HEK293 (cell line): Measurements from ENCODE around the gene ST7.

Experiments used
- CTCF ChIA-PET: fragments of 350-600 bp; formaldehyde crosslinking; extraction: SDS; loops from one replicate; lab custom pipeline; 2021; ENCODE audit warnings: antibody characterized with exemption; lab: Yijun Ruan, JAX
- POLR2A ChIA-PET: fragments of 300-600 bp; formaldehyde crosslinking; extraction: SDS; loops from one replicate; lab custom pipeline; 2020; ENCODE audit warnings: antibody characterized with exemption, inconsistent platforms; lab: Yijun Ruan, JAX
- H3K27ac ChIP-seq: fragments of 200-500 bp; sonication (Bioruptor generic); 2 replicates; pipeline ENCODE4 v1.5.1; 2014; ENCODE audit warnings: low read depth, low read length, control low read depth, inconsistent platforms; ENCODE audit errors: extremely low read depth
- H3K36me3 ChIP-seq, 2 experiments: fragments of 200-500 bp in 1 of 2; sonication (Bioruptor generic) in 1 of 2; 1 replicate in 1 of 2; 2 replicates in 1 of 2; pipeline ENCODE4 v1.5.1; 2014 to 2017; ENCODE audit warnings: inconsistent platforms in 2 of 2, low read length in 2 of 2; ENCODE audit not compliant: control insufficient read depth in 2 of 2, insufficient read depth in 1 of 2
- H3K4me1 ChIP-seq: fragments of 200-500 bp; sonication (Bioruptor generic); 2 replicates; pipeline ENCODE4 v1.5.1; 2014; ENCODE audit warnings: mild to moderate bottlenecking, low read length, inconsistent platforms; ENCODE audit not compliant: control insufficient read depth, insufficient read depth
- H3K4me3 ChIP-seq: 2 replicates; pipeline ENCODE4 v1.5.1; 2011; ENCODE audit warnings: low read depth, mild to moderate bottlenecking, control low read depth, low read length, moderate library complexity
- H3K9me3 ChIP-seq: fragments of 200-500 bp; sonication (Bioruptor generic); 2 replicates; pipeline ENCODE4 v1.5.1; 2014; ENCODE audit warnings: low read depth, low read length, inconsistent platforms; ENCODE audit not compliant: control insufficient read depth, insufficient read depth
- BCL11B ChIP-seq: fragments of 450-650 bp; formaldehyde crosslinking; IDR thresholded peaks from 2 replicates; pipeline ENCODE4 v1.5.1; 2016; ENCODE audit warnings: low read depth, missing biosample characterization, missing genetic modification characterization
- HOXD13 ChIP-seq: sonication (generic); formaldehyde crosslinking; IDR thresholded peaks from 2 replicates; pipeline ENCODE4 v1.8.0; 2022; ENCODE audit warnings: missing genetic modification reagents, borderline replicate concordance
- KLF16 ChIP-seq: fragments of 450-650 bp; formaldehyde crosslinking; IDR thresholded peaks from 2 replicates; pipeline ENCODE4 v1.5.1; 2017; ENCODE audit warnings: missing biosample characterization, missing genetic modification characterization
- MZF1 ChIP-seq: fragments of 450-650 bp; formaldehyde crosslinking; IDR thresholded peaks from 2 replicates; pipeline ENCODE4 v1.5.1; 2017; ENCODE audit warnings: missing biosample characterization, missing genetic modification characterization, borderline replicate concordance
- ZNF121 ChIP-seq: fragments of 450-650 bp; formaldehyde crosslinking; IDR thresholded peaks from 2 replicates; pipeline ENCODE4 v1.5.1; 2016; ENCODE audit warnings: missing biosample characterization, missing genetic modification characterization
- ZNF16 ChIP-seq: fragments of 450-650 bp; formaldehyde crosslinking; IDR thresholded peaks from 2 replicates; pipeline ENCODE4 v1.5.1; 2016; ENCODE audit warnings: low read depth, missing biosample characterization, missing genetic modification characterization
- ZNF18 ChIP-seq: fragments of 450-650 bp; formaldehyde crosslinking; IDR thresholded peaks from 2 replicates; pipeline ENCODE4 v1.5.1; 2016; ENCODE audit warnings: missing biosample characterization, missing genetic modification characterization
- ZNF214 ChIP-seq: fragments of 450-650 bp; formaldehyde crosslinking; IDR thresholded peaks from 2 replicates; pipeline ENCODE4 v1.5.1; 2017; ENCODE audit warnings: missing biosample characterization, mild to moderate bottlenecking, missing genetic modification characterization, borderline replicate concordance
- ZNF280D ChIP-seq: fragments of 450-650 bp; formaldehyde crosslinking; IDR thresholded peaks from 2 replicates; pipeline ENCODE4 v1.5.1; 2016; ENCODE audit warnings: missing biosample characterization, missing genetic modification characterization
- ZNF501 ChIP-seq: fragments of 450-650 bp; formaldehyde crosslinking; IDR thresholded peaks from 2 replicates; pipeline ENCODE4 v1.5.1; 2016; ENCODE audit warnings: missing biosample characterization, missing genetic modification characterization
- ZNF555 ChIP-seq: fragments of 450-650 bp; formaldehyde crosslinking; conservative IDR thresholded peaks from 2 replicates; pipeline ENCODE4 v1.5.1; 2017; ENCODE audit warnings: missing biosample characterization, mild to moderate bottlenecking, missing genetic modification characterization, inconsistent platforms
- ZNF560 ChIP-seq: fragments of 450-650 bp; formaldehyde crosslinking; IDR thresholded peaks from 2 replicates; pipeline ENCODE4 v1.5.1; 2017; ENCODE audit warnings: missing biosample characterization, missing genetic modification characterization, borderline replicate concordance
- ZNF623 ChIP-seq: fragments of 450-650 bp; formaldehyde crosslinking; IDR thresholded peaks from 2 replicates; pipeline ENCODE4 v1.5.1; 2016; ENCODE audit warnings: missing biosample characterization, missing genetic modification characterization
- ZNF670 ChIP-seq: fragments of 450-650 bp; formaldehyde crosslinking; IDR thresholded peaks from 2 replicates; pipeline ENCODE4 v1.5.1; 2016; ENCODE audit warnings: missing biosample characterization, missing genetic modification characterization, low read depth
- ZNF768 ChIP-seq: fragments of 450-650 bp; formaldehyde crosslinking; IDR thresholded peaks from 2 replicates; pipeline ENCODE4 v1.5.1; 2018; ENCODE audit warnings: missing biosample characterization, mild to moderate bottlenecking, missing genetic modification characterization
- ZNF785 ChIP-seq: fragments of 450-650 bp; formaldehyde crosslinking; IDR thresholded peaks from 2 replicates; pipeline ENCODE4 v1.5.1; 2016; ENCODE audit warnings: missing biosample characterization, missing genetic modification characterization
- TF ChIP-seq, protein P1 (sequence below): fragments of 450-650 bp; formaldehyde crosslinking; IDR thresholded peaks from 2 replicates; pipeline ENCODE4 v1.5.1; 2016; ENCODE audit warnings: missing biosample characterization, missing genetic modification characterization
- TF ChIP-seq, protein P2 (sequence below): fragments of 450-650 bp; formaldehyde crosslinking; IDR thresholded peaks from 2 replicates; pipeline ENCODE4 v1.5.1; 2016; ENCODE audit warnings: missing biosample characterization, missing genetic modification characterization

ST7 gene

DNA sequence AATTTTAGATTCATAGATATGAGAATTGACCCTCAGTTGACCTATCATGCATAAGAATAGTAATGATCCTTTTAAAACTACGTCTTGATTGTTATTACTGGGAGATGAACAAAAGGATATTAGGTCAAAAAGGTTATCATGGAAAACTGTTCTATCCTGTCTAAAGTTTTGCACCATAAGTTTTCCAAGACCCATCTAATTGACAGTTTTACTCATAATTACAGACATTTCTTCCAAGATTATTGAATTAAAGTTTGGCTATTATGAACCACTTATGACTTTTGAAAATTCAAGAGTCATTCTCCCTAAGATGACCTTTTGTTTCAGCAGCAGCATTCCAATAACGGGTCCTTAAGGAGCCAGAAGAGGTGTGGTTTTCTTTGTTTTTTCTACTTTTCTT, 225.3 kb downstream of the ST7 start:
- H3K4me3 ChIP-seq: no peak overlapping the region
- no peak overlapping the region for H3K27ac ChIP-seq
- H3K36me3 ChIP-seq: no peaks in the 10 kb centered on the region
- CTCF ChIA-PET: no interaction called here
- no peaks in the 10 kb centered on the region for H3K9me3 ChIP-seq
- POLR2A ChIA-PET: no interaction called here
- TF ChIP-seq ZNF121 (no peak), ZNF560 (tag by site-specific recombination) (no peak), ZNF16 (tag by site-specific recombination) (no peak), BCL11B (no peak), ZNF623 (tag by site-specific recombination) (no peak), HOXD13 (CRISPR knock-in tag) (no peak)
- H3K4me1 ChIP-seq: no peaks in the 10 kb centered on the region

- POLR2A ChIA-PET: no interaction called here
- H3K9me3 ChIP-seq: no peaks in the 10 kb centered on the region
- CTCF ChIA-PET: no interaction called here
- H3K36me3 ChIP-seq: no peaks in the 10 kb centered on the region
- TF ChIP-seq, protein P1, sequence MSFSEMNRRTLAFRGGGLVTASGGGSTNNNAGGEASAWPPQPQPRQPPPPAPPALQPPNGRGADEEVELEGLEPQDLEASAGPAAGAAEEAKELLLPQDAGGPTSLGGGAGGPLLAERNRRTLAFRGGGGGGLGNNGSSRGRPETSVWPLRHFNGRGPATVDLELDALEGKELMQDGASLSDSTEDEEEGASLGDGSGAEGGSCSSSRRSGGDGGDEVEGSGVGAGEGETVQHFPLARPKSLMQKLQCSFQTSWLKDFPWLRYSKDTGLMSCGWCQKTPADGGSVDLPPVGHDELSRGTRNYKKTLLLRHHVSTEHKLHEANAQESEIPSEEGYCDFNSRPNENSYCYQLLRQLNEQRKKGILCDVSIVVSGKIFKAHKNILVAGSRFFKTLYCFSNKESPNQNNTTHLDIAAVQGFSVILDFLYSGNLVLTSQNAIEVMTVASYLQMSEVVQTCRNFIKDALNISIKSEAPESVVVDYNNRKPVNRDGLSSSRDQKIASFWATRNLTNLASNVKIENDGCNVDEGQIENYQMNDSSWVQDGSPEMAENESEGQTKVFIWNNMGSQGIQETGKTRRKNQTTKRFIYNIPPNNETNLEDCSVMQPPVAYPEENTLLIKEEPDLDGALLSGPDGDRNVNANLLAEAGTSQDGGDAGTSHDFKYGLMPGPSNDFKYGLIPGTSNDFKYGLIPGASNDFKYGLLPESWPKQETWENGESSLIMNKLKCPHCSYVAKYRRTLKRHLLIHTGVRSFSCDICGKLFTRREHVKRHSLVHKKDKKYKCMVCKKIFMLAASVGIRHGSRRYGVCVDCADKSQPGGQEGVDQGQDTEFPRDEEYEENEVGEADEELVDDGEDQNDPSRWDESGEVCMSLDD (tag by site-specific recombination): no peak
- no peak for TF ChIP-seq ZNF121
- no peak for TF ChIP-seq ZNF280D
- no peak for TF ChIP-seq ZNF18 (tag by site-specific recombination)
- TF ChIP-seq ZNF670 (tag by site-specific recombination): no peak
- no peak for TF ChIP-seq ZNF768 (tag by site-specific recombination)
- no peak for TF ChIP-seq ZNF501 (tag by site-specific recombination)
- no peak for TF ChIP-seq ZNF214 (tag by site-specific recombination)
- no peak for TF ChIP-seq ZNF555 (tag by site-specific recombination)
- TF ChIP-seq MZF1: no peak
- no peak for TF ChIP-seq ZNF785 (tag by site-specific recombination)
- no peak for TF ChIP-seq KLF16 (tag by site-specific recombination)
- TF ChIP-seq, protein P2, sequence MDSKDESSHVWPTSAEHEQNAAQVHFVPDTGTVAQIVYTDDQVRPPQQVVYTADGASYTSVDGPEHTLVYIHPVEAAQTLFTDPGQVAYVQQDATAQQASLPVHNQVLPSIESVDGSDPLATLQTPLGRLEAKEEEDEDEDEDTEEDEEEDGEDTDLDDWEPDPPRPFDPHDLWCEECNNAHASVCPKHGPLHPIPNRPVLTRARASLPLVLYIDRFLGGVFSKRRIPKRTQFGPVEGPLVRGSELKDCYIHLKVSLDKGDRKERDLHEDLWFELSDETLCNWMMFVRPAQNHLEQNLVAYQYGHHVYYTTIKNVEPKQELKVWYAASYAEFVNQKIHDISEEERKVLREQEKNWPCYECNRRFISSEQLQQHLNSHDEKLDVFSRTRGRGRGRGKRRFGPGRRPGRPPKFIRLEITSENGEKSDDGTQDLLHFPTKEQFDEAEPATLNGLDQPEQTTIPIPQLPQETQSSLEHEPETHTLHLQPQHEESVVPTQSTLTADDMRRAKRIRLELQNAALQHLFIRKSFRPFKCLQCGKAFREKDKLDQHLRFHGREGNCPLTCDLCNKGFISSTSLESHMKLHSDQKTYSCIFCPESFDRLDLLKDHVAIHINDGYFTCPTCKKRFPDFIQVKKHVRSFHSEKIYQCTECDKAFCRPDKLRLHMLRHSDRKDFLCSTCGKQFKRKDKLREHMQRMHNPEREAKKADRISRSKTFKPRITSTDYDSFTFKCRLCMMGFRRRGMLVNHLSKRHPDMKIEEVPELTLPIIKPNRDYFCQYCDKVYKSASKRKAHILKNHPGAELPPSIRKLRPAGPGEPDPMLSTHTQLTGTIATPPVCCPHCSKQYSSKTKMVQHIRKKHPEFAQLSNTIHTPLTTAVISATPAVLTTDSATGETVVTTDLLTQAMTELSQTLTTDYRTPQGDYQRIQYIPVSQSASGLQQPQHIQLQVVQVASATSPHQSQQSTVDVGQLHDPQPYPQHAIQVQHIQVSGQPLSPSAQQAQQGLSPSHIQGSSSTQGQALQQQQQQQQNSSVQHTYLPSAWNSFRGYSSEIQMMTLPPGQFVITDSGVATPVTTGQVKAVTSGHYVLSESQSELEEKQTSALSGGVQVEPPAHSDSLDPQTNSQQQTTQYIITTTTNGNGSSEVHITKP (tag by site-specific recombination): no peak
- TF ChIP-seq, all 188 proteins: peak for 0
- Histone ChIP-seq H3K27ac (no peak overlapping the region), H3K4me1 (no peaks in the 10 kb centered on the region), H3K4me3 (no peak overlapping the region)
These were observed 226.4 kb downstream of the ST7 start for GRCh38 chr7:117179701-117180100.
